GM23338 (cell line): Measurements from ENCODE around the gene PCYT1A.

Experiments used
- CREB1 ChIP-seq: fragments of 250-450 bp; sonication (Bioruptor Pico); IDR thresholded peaks from 2 replicates; pipeline ENCODE4 v1.5.0; 2020; ENCODE audit warnings: low read depth, mild to moderate bottlenecking, moderate library complexity
- CTCF ChIP-seq, 2 experiments: fragments of 200-600 bp in 1 of 2; sonication (generic) in 1 of 2; conservative IDR thresholded peaks; 2 replicates each; pipeline versions ENCODE4 v1.5.1 to v1.6.1; 2016 to 2017; ENCODE audit warnings: antibody characterized with exemption in 2 of 2, low read depth in 2 of 2, mild to moderate bottlenecking in 2 of 2, moderate library complexity in 1 of 2
- EZH2 ChIP-seq: fragments of 200-600 bp; sonication (generic); IDR thresholded peaks from one replicate; pipeline ENCODE4 v1.8.0; 2017; ENCODE audit warnings: antibody characterized with exemption, mild to moderate bottlenecking, low read depth; ENCODE audit not compliant: unreplicated experiment
- EZH2phosphoT487 ChIP-seq: fragments of 200-600 bp; sonication (generic); IDR thresholded peaks from one replicate; pipeline ENCODE4 v1.8.1; 2018; ENCODE audit warnings: antibody characterized with exemption; ENCODE audit not compliant: unreplicated experiment
- JUNB ChIP-seq: IDR thresholded peaks from one replicate; pipeline ENCODE4 v1.6.1; 2016; ENCODE audit warnings: antibody characterized with exemption; ENCODE audit not compliant: unreplicated experiment
- NANOG ChIP-seq: IDR thresholded peaks from 2 replicates; pipeline ENCODE4 v1.6.1; 2016; ENCODE audit warnings: antibody characterized with exemption, borderline replicate concordance
- POLR2AphosphoS5 ChIP-seq: IDR thresholded peaks from 2 replicates; pipeline ENCODE4 v1.6.1; 2016; ENCODE audit warnings: antibody characterized with exemption, low read depth
- REST ChIP-seq: IDR thresholded peaks from one replicate; pipeline ENCODE4 v1.6.1; 2018; ENCODE audit warnings: antibody characterized with exemption; ENCODE audit not compliant: unreplicated experiment
- ZNF114 ChIP-seq: fragments of 250-450 bp; sonication (Bioruptor Pico); IDR thresholded peaks from 2 replicates; pipeline ENCODE4 v1.5.0; 2020; ENCODE audit warnings: mild to moderate bottlenecking, moderate library complexity
- ZNF331 ChIP-seq: fragments of 250-450 bp; sonication (Bioruptor Pico); IDR thresholded peaks from 2 replicates; pipeline ENCODE4 v1.5.0; 2020; ENCODE audit warnings: low read depth, mild to moderate bottlenecking, moderate library complexity
- TF ChIP-seq, protein P1 (sequence below): IDR thresholded peaks from 2 replicates; pipeline ENCODE4 v1.6.1; 2016; ENCODE audit warnings: antibody characterized with exemption

- no peak for TF ChIP-seq CTCF (conservative IDR thresholded peaks at IDR 0.05; ENCODE audit: low read depth in 2 of 2)
- TF ChIP-seq ZNF331 (CRISPR knock-in tag) = no peak
- TF ChIP-seq EZH2phosphoT487 = no peak
- no peak for TF ChIP-seq POLR2AphosphoS5
- TF ChIP-seq ZNF114 (CRISPR knock-in tag) = no peak
- TF ChIP-seq EZH2 = no peak
- TF ChIP-seq REST = no peak
- no peak for TF ChIP-seq CREB1 (CRISPR knock-in tag)
- no peak for TF ChIP-seq JUNB
- TF ChIP-seq, protein P1, sequence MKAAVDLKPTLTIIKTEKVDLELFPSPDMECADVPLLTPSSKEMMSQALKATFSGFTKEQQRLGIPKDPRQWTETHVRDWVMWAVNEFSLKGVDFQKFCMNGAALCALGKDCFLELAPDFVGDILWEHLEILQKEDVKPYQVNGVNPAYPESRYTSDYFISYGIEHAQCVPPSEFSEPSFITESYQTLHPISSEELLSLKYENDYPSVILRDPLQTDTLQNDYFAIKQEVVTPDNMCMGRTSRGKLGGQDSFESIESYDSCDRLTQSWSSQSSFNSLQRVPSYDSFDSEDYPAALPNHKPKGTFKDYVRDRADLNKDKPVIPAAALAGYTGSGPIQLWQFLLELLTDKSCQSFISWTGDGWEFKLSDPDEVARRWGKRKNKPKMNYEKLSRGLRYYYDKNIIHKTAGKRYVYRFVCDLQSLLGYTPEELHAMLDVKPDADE = no peak
- no peak for TF ChIP-seq NANOG
These were observed 55.2 kb downstream of the PCYT1A start for GRCh38 chr3:196232154-196232881.
